Smooth muscle cell (in vitro differentiated cells): ENCODE data around the gene RCCD1. TPM values are rescaled to one million over a fixed set of nuclear protein-coding genes. Genes with fewer than 3 reads are reported as not detected.
"Not testable (repeated sequence)": the region's sequence is repeated elsewhere in the genome, so short reads cannot be mapped to it uniquely, and the experiment has no call there.

Source experiments
- DNase-seq: peaks from one replicate; lab custom pipeline; 2025; ENCODE audit not compliant: unreplicated experiment; lab: John Stamatoyannopoulos, UW
- H2AFZ ChIP-seq: fragments of 200-600 bp; sonication (generic); 2 replicates; pipeline ENCODE4 v1.6.0; 2016; ENCODE audit warnings: antibody characterized with exemption, low read depth, mild to moderate bottlenecking
- H3F3A ChIP-seq: fragments of 200-600 bp; sonication (generic); 2 replicates; pipeline ENCODE4 v1.6.0; 2017; ENCODE audit warnings: antibody characterized with exemption, low read depth
- H3K27ac ChIP-seq: fragments of 200-600 bp; sonication (generic); 2 replicates; pipeline ENCODE4 v1.5.1; 2016; ENCODE audit warnings: low read depth, mild to moderate bottlenecking
- H3K27me3 ChIP-seq: fragments of 200-600 bp; sonication (generic); 2 replicates; pipeline ENCODE4 v1.6.1; 2016; ENCODE audit warnings: low read depth, mild to moderate bottlenecking
- H3K36me3 ChIP-seq: fragments of 200-600 bp; sonication (generic); 2 replicates; pipeline ENCODE4 v1.5.1; 2016; ENCODE audit warnings: low read depth
- H3K4me1 ChIP-seq: fragments of 200-600 bp; sonication (generic); 2 replicates; pipeline ENCODE4 v1.5.1; 2016; ENCODE audit warnings: low read depth
- H3K4me2 ChIP-seq: fragments of 200-600 bp; sonication (generic); 2 replicates; pipeline ENCODE4 v1.6.0; 2016; ENCODE audit warnings: mild to moderate bottlenecking
- H3K4me3 ChIP-seq: fragments of 200-600 bp; sonication (generic); 2 replicates; pipeline ENCODE4 v1.5.1; 2016; ENCODE audit warnings: mild to moderate bottlenecking
- H3K79me2 ChIP-seq: fragments of 200-600 bp; sonication (generic); 2 replicates; pipeline ENCODE4 v1.6.0; 2016; ENCODE audit warnings: low read depth, mild to moderate bottlenecking
- H3K9ac ChIP-seq: fragments of 200-600 bp; sonication (generic); 2 replicates; pipeline ENCODE4 v1.6.0; 2016; ENCODE audit warnings: low read depth
- H3K9me3 ChIP-seq: fragments of 200-600 bp; sonication (generic); replicated peaks from 2 replicates; pipeline ENCODE4 v1.5.1; 2016; ENCODE audit warnings: low read depth
- H4K20me1 ChIP-seq: fragments of 200-600 bp; sonication (generic); 2 replicates; pipeline ENCODE4 v1.6.0; 2016; ENCODE audit warnings: low read depth
- CTCF ChIP-seq: fragments of 200-600 bp; sonication (generic); IDR thresholded peaks from 2 replicates; pipeline ENCODE4 v1.5.1; 2017; ENCODE audit warnings: borderline replicate concordance, mild to moderate bottlenecking, antibody characterized with exemption; ENCODE audit not compliant: insufficient read depth, poor library complexity, severe bottlenecking
- WGBS: methylation state at CpG from one replicate; pipeline ENCODE4 v1.1.7; 2016; ENCODE audit warnings: low lambda C conversion rate; 5-methylcytosine and 5-hydroxymethylcytosine counted together
- polyA plus RNA-seq: library from polyadenylated mRNA; unstranded; fragments of >200 nt; fragmentation: Nextera tagmentation; extraction: Ambion mirVana; gene quantifications from 2 replicates; pipeline ENCODE4 v1.2.1, GENCODE V29; 2016
- total RNA-seq: library from RNA; depleted of rRNA; stranded (reverse); fragments of >200 nt; gene quantifications from 2 replicates; pipeline ENCODE4 v1.2.3, GENCODE V29; 2014

The RCCD1 gene
- total and polyA plus RNA-seq, 2 experiments from 2014 or later: 4.4 to 9.2 TPM

- no peak overlapping the region for H3K4me3 ChIP-seq
- H3K36me3 ChIP-seq: no peaks in the 10 kb centered on the region
- H3F3A ChIP-seq: no peaks in the 10 kb centered on the region
Observed at GRCh38 chr15:90918034-90918788, 36.5 kb upstream of the RCCD1 start.

DNA sequence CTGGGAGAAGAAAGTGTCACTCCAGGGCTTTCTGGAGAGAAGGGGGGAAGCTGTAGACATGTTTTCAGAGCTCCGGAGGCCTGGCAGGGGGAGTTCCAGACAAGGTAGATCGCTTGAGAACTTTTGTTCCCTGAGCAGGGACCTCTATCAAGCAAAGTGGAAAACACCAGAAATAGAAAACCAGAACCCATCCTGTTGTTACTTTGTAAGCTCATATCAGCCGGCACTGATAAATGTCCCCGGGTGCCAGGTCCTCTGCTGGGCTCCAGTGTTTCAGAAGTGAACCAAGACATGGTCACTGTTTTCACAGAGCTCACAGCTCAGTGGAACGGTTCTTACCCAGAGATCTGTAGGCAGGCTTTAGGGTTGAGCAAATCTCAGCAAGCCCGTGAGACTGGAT is 35.8 kb upstream of the RCCD1 start:
- TF ChIP-seq CTCF: no peak
- DNase-seq: no peak
- Histone ChIP-seq H3K4me1 (no peaks in the 10 kb centered on the region), H3K79me2 (no peaks in the 10 kb centered on the region), H3K4me3 (no peak overlapping the region), H3K27me3 (no peaks in the 10 kb centered on the region), H4K20me1 (no peaks in the 10 kb centered on the region), H3K27ac (no peak overlapping the region), H3K9ac (no peak overlapping the region), H3K9me3 (no peaks in the 10 kb centered on the region), H3K36me3 (no peaks in the 10 kb centered on the region), H3F3A (no peaks in the 10 kb centered on the region), H3K4me2 (no peak overlapping the region), H2AFZ (no peak overlapping the region)
- WGBS: 93% methylated on average over 6 of the region's 6 CpGs

More at GRCh38 chr15:90918034-90918788, 36.5 kb upstream of the RCCD1 start:
- no peak overlapping the region for H3K27ac ChIP-seq
- H3K9ac ChIP-seq: no peak overlapping the region
- no peaks in the 10 kb centered on the region for H3K79me2 ChIP-seq
- 93% methylated on average over 23 of the region's 23 CpGs for WGBS
- H4K20me1 ChIP-seq: no peaks in the 10 kb centered on the region
- H3K4me2 ChIP-seq: no peak overlapping the region
- no peaks in the 10 kb centered on the region for H3K27me3 ChIP-seq
- no peak overlapping the region for H2AFZ ChIP-seq
- DNase-seq: no peak
- no peaks in the 10 kb centered on the region for H3K4me1 ChIP-seq
- TF ChIP-seq CTCF: no peak
- H3K9me3 ChIP-seq: no peaks in the 10 kb centered on the region

GRCh38 chr15:90921887-90922286 is 32.8 kb upstream of the RCCD1 start:
- DNase-seq: no peak
- Histone ChIP-seq H3K36me3 (no peaks in the 10 kb centered on the region), H3K9ac (no peak overlapping the region), H3K4me3 (no peak overlapping the region), H3K4me1 (no peaks in the 10 kb centered on the region), H3K4me2 (no peak overlapping the region), H2AFZ (no peak overlapping the region), H3K9me3 (no peaks in the 10 kb centered on the region), H3K79me2 (no peaks in the 10 kb centered on the region), H3F3A (no peaks in the 10 kb centered on the region), H3K27ac (no peak overlapping the region), H3K27me3 (no peaks in the 10 kb centered on the region), H4K20me1 (no peaks in the 10 kb centered on the region)
- TF ChIP-seq CTCF: no peak
- WGBS: 93% methylated on average over 4 of the region's 4 CpGs

DNA sequence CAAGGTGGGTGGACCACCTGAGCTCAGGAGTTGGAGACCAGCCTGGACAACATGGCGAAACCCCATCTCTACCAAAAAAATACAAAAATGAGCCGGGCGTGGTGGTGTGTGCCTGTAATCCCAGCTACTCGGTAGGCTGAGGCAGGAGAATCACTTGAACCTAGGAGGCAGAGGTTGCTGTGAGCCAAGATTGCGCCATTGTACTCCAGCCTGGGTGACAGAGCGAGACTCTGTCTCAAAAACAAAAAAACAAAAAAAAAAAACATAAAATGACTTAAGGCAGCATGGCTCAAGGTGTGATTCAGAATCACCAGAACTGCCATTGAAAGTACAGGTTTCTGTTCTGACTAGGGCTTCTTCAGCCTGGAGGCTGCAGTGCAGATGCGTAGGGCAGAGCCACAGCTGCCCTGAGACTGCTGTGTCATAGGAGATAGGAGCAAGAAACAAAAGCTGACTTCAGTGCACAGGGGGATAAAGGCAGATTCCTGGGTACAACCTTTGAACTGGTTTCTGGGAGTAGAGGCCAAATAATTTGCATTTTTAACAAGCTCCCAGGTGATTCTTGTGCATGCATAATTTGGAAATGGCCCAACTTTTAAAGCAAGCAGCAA is 31.9 kb upstream of the RCCD1 start:
- H4K20me1 ChIP-seq, H3K4me2 ChIP-seq, H3F3A ChIP-seq, H2AFZ ChIP-seq, H3K27ac ChIP-seq, H3K36me3 ChIP-seq, H3K79me2 ChIP-seq, DNase-seq, H3K9me3 ChIP-seq, H3K4me1 ChIP-seq, H3K27me3 ChIP-seq, H3K4me3 ChIP-seq, H3K9ac ChIP-seq: not testable (repeated sequence)
- whole genome bisulfite sequencing: 95% methylated on average over 7 of the region's 7 CpGs
